Uterus (tissue), 4 donors: Measurements from ENCODE around the gene ARRDC1. TPM values are rescaled to one million over a fixed set of nuclear protein-coding genes. Genes with fewer than 3 reads are reported as not detected.

Source experiments
- DNase-seq, 2 donors: peaks; one replicate each; pipeline ENCODE4 v3.0.0-alpha.2; 2019 to 2020
- H3K27ac ChIP-seq, 2 donors: fragments of 200-600 bp; sonication (generic); 1 replicate in 1 of 2; 2 replicates in 1 of 2; pipeline ENCODE4 v1.5.1; 2016 to 2018
- H3K27me3 ChIP-seq, 2 donors: fragments of 200-600 bp; sonication (generic); one replicate each; pipeline ENCODE4 v1.5.1; 2018 to 2019; ENCODE audit warnings: control low read depth in 1 of 2
- H3K36me3 ChIP-seq, 2 donors: fragments of 200-600 bp; sonication (generic); one replicate each; pipeline ENCODE4 v1.5.1; 2019; ENCODE audit warnings: control low read depth in 1 of 2
- H3K4me1 ChIP-seq, 2 donors: fragments of 200-600 bp; sonication (generic); one replicate each; pipeline ENCODE4 v1.5.1; 2018 to 2019; ENCODE audit warnings: control low read depth in 1 of 2
- H3K4me3 ChIP-seq, 2 donors: fragments of 200-600 bp; sonication (generic); 1 replicate in 1 of 2; 2 replicates in 1 of 2; pipeline ENCODE4 v1.5.1; 2018 to 2019; ENCODE audit warnings: mild to moderate bottlenecking in 1 of 2
- H3K9me3 ChIP-seq, 2 donors: fragments of 200-600 bp; sonication (generic); one replicate each; pipeline ENCODE4 v1.5.1; 2019; ENCODE audit warnings: control low read depth in 1 of 2
- CTCF ChIP-seq, 4 experiments: fragments of 200-600 bp in 2 of 4; fragments of 450-650 bp in 2 of 4; sonication (generic) in 2 of 4; IDR thresholded peaks; one replicate each; pipeline ENCODE4 v1.5.1; 2016 to 2019; ENCODE audit warnings: antibody characterized with exemption in 4 of 4, mild to moderate bottlenecking in 2 of 4, moderate library complexity in 1 of 4
- POLR2A ChIP-seq, 2 donors: fragments of 450-650 bp; IDR thresholded peaks; one replicate each; pipeline ENCODE4 v1.6.1; 2016; ENCODE audit warnings: antibody characterized with exemption in 2 of 2, mild to moderate bottlenecking in 1 of 2, moderate library complexity in 1 of 2
- intact Hi-C: fragments of 100-400 bp; cut with DNase I; formaldehyde crosslinking; loops from one replicate; pipeline ENCODE4 v1.15.1; 2023; ENCODE audit warnings: low total_unique reads
- total RNA-seq, 4 donors: library from RNA; depleted of rRNA in 3 of 4; stranded (reverse); fragments of >200 nt in 3 of 4; gene quantifications; one replicate each; pipeline versions ENCODE4 v1.1.0 to v1.2.4, GENCODE V29; 2014 to 2023
- donor health status: DM: yes; HTN: yes; CAD: no.

The ARRDC1 gene
- total RNA-seq, 4 donors from 2014 or later = 10.3 to 25.1 (median 21.3) TPM

- no peaks in the 10 kb centered on the region for H3K9me3 ChIP-seq
- H3K4me3 ChIP-seq = peak overlapping the region; percentile 34 to 81
- no peak for TF ChIP-seq POLR2A (IDR thresholded peaks at IDR 0.05)
- TF ChIP-seq CTCF (IDR thresholded peaks at IDR 0.05) = no peak
- H3K4me1 ChIP-seq = peaks cover 0 to 21% of the 10 kb centered on the region in 2 donors
- intact Hi-C loops = no loop called here
- no peaks in the 10 kb centered on the region for H3K36me3 ChIP-seq
- no peaks in the 10 kb centered on the region for H3K27me3 ChIP-seq
- no peak overlapping the region for H3K27ac ChIP-seq
- DNase-seq = peak in 1 of 2 donors; percentile 32
These were observed 1.2 kb downstream of the ARRDC1 start for GRCh38 chr9:137606734-137607138.

- intact Hi-C loops = no loop called here
- no peaks in the 10 kb centered on the region for H3K36me3 ChIP-seq
- no peak for TF ChIP-seq CTCF (IDR thresholded peaks at IDR 0.05)
- no peak for TF ChIP-seq POLR2A (IDR thresholded peaks at IDR 0.05)
- no peak overlapping the region for H3K27ac ChIP-seq
- H3K4me3 ChIP-seq = no peak overlapping the region
- H3K27me3 ChIP-seq = no peaks in the 10 kb centered on the region
- H3K9me3 ChIP-seq = no peaks in the 10 kb centered on the region
- no peak for DNase-seq
- peaks cover 0 to 21% of the 10 kb centered on the region in 2 donors for H3K4me1 ChIP-seq
These were observed 1.8 kb downstream of the ARRDC1 start for GRCh38 chr9:137607141-137607857.

GRCh38 chr9:137610944-137611343 lies 5.5 kb downstream of the ARRDC1 start:
- Histone ChIP-seq H3K4me3 (no peak overlapping the region), H3K36me3 (no peaks in the 10 kb centered on the region), H3K27ac (no peak overlapping the region), H3K27me3 (no peaks in the 10 kb centered on the region), H3K4me1 (peaks cover 0 to 15% of the 10 kb centered on the region in 2 donors), H3K9me3 (no peaks in the 10 kb centered on the region)
- TF ChIP-seq CTCF (IDR thresholded peaks at IDR 0.05) = no peak
- intact Hi-C loops = no loop called here
- no peak for DNase-seq

- Histone ChIP-seq H3K27ac (no peak overlapping the region), H3K4me3 (no peak overlapping the region), H3K36me3 (no peaks in the 10 kb centered on the region), H3K9me3 (no peaks in the 10 kb centered on the region), H3K4me1 (peaks cover 0 to 6% of the 10 kb centered on the region in 2 donors), H3K27me3 (no peaks in the 10 kb centered on the region)
- peak in 1 of 2 donors; percentile 31 for DNase-seq
- TF ChIP-seq POLR2A (IDR thresholded peaks at IDR 0.05) = peak in 1 of 2 donors; percentile 23
- TF ChIP-seq CTCF (IDR thresholded peaks at IDR 0.05) = no peak
- intact Hi-C loops = no loop called here
These were observed 6.4 kb downstream of the ARRDC1 start for GRCh38 chr9:137611623-137612609.

GRCh38 chr9:137612741-137613142 lies 7.3 kb downstream of the ARRDC1 start:
- no peak overlapping the region for H3K4me3 ChIP-seq
- no peaks in the 10 kb centered on the region for H3K27me3 ChIP-seq
- H3K9me3 ChIP-seq = no peaks in the 10 kb centered on the region
- DNase-seq = no peak
- TF ChIP-seq CTCF (IDR thresholded peaks at IDR 0.05) = no peak
- TF ChIP-seq POLR2A (IDR thresholded peaks at IDR 0.05) = no peak
- intact Hi-C loops = no loop called here
- no peaks in the 10 kb centered on the region for H3K36me3 ChIP-seq
- peaks cover 0 to 4% of the 10 kb centered on the region in 2 donors for H3K4me1 ChIP-seq
- H3K27ac ChIP-seq = no peak overlapping the region
